SK-N-MC (cell line): ENCODE measurements around the gene SPATA2L.
"Not testable (repeated sequence)": the region's sequence is repeated elsewhere in the genome, so short reads cannot be mapped to it uniquely, and the experiment has no call there.

Source experiments
- EZH2 ChIP-seq: fragments of 200-600 bp; sonication (generic); IDR thresholded peaks from one replicate; pipeline ENCODE4 v1.6.1; 2017; ENCODE audit warnings: antibody characterized with exemption
- POLR2AphosphoS5 ChIP-seq: IDR thresholded peaks from 2 replicates; pipeline ENCODE4 v1.6.1; 2012; ENCODE audit warnings: mild to moderate bottlenecking, low read depth, low read length, borderline replicate concordance

DNA sequence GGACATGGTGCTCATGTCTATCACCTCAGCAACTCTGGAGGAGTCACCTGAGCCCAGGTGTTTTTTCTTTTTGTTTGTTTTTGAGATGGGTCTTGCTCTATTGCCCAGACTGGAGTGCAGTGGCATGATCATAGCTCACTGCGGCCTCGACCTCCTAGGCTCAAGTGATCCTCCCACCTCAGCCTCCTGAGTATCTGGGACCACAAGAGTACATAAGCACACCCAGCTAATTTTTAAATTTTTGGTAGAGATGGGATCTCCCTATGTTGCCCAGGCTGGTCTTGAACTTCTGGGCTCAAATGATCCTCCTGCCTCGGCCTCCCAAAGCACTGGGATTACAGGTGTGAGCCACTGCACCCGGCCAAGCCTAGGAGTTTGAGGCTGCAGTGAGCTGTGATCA, 11.9 kb downstream of the SPATA2L start:
- not testable (repeated sequence) for TF ChIP-seq EZH2, POLR2AphosphoS5
